ENCODE measurements around the gene DGCR2.
"Not testable (repeated sequence)": the region's sequence is repeated elsewhere in the genome, so short reads cannot be mapped to it uniquely, and the experiment has no call there.

DGCR2 gene

DNA sequence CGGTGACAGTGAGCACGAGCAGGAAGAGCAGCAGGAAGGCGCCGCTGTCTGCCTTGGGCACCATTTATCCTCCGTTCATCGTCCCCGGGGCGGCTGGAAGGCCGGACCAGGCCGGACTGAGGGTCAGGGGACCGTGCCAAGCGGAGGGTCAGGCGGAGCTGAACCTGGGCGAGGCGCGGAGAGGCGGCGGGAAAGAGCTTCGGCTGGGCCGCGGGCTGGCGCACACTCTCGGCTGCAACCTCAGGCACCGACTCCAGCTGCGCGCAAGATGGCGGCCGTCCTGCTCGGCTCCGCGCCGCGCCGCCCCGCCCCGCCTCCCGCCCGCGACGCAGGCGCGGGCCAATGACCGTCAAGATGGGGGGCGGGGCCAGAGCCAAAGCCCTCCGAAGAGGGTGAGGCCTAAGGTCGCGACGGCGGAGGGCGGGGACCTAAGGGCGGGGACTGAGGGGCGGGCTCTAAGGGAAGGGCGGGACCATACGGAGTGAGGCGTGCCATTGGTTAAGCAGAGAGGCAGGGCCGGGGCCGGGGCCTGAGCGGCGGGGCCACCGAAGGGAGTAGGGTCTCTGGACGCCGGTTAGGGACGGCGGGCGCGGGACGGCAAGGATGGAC, at the start of gene DGCR2:
Gene DGCR2, minus strand, starts transcription at position 270 of the 609 bp plus-strand sequence. Its CDS starts 206 bp downstream, at position 64.
- peak; percentile 95 to 97 for DNase-seq (ENCODE audit: low read depth in 2 of 2)

DNA sequence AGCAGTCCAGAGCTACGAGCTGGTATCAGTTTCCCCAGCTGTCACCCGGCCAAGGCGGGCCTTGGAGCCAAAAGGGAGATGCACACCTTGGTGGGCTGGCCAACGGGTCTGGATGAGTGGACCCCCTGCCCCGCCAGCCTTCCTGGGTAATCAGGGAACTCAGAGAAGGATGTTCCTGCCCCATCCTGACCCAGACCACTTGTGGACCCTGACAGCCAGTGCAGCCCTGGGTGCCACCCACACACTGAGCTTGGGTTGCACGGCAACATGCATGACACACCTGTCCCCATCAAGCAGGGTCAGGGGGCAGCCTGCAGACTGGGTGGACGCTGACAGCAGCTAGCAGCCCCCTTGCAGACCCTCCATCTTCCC, 47.7 kb upstream of the DGCR2 start:
- no peak for DNase-seq (ENCODE audit: low read depth in 2 of 2)

- no peak for DNase-seq (ENCODE audit: low read depth in 2 of 2)
These were observed 47.1 kb upstream of the DGCR2 start for GRCh38 chr22:19169002-19169946.

DNA sequence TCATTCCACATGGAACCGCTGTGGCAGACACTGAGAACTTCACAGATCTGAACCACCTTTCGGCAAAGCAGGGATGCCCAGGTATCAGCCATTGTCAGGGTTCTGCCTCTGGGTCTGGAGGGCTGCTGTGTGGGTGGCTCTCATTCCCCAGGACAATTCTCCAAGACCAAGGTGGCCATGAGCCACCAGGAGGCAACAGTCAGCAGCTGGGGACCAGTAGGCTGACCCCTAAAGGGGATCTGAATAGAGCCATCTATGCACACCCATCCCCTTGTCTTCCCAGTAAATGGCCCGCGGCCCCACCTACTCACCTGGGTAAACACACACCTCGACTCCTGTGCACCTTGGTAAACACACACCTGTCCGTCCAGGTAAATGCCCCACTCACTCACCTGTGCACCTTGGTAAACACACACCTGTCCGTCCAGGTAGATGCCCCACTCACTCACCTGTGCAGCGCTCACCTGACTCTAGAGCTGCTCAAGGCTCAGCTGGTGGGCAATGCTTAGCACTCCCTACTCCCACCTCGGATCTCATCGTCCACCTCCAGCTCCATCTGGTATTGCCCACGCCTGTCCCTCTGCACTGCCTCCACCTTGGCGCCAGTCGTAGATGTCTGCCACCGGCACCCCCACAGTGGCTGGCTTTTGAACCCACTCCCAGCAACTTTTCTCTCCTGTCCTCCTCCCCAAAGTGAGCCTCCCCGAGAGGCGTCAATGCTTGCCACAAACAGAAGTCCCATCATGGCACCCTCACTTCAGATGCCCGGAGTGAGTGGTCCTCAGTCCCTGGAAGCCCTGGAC, 46.1 kb upstream of the DGCR2 start:
- DNase-seq (ENCODE audit: low read depth in 2 of 2): no peak

- DNase-seq (ENCODE audit: low read depth in 2 of 2): no peak
These were observed 45.1 kb upstream of the DGCR2 start for GRCh38 chr22:19167106-19167869.

- no peak for DNase-seq (ENCODE audit: low read depth in 2 of 2)
These were observed 44.2 kb upstream of the DGCR2 start for GRCh38 chr22:19166421-19166820.

GRCh38 chr22:19164425-19164824, 42.2 kb upstream of the DGCR2 start:
- DNase-seq (ENCODE audit: low read depth in 2 of 2): no peak

DNA sequence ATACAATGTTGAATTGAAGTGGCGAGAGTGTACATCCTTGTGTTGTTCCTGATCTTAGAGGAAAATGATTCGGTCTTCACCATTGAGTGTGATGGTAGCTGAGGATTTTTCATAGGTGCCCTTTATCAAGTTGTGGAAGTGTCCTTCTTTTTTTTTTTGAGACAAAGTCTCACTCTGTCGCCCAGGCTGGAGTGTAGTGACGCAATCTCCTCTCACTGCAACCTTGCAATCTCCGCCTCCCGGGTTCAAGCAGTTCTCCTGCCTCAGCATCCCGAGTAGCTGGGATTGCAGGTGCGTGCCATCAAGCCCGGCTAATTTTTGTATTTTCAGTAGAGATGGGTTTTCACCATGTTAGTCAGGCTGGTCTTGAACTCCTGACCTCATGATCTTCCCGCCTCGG, 36.4 kb upstream of the DGCR2 start:
- DNase-seq (ENCODE audit: low read depth in 2 of 2): not testable (repeated sequence)

GRCh38 chr22:19156109-19156508, 33.9 kb upstream of the DGCR2 start:
- DNase-seq (ENCODE audit: low read depth in 2 of 2): not testable (repeated sequence)

DNA sequence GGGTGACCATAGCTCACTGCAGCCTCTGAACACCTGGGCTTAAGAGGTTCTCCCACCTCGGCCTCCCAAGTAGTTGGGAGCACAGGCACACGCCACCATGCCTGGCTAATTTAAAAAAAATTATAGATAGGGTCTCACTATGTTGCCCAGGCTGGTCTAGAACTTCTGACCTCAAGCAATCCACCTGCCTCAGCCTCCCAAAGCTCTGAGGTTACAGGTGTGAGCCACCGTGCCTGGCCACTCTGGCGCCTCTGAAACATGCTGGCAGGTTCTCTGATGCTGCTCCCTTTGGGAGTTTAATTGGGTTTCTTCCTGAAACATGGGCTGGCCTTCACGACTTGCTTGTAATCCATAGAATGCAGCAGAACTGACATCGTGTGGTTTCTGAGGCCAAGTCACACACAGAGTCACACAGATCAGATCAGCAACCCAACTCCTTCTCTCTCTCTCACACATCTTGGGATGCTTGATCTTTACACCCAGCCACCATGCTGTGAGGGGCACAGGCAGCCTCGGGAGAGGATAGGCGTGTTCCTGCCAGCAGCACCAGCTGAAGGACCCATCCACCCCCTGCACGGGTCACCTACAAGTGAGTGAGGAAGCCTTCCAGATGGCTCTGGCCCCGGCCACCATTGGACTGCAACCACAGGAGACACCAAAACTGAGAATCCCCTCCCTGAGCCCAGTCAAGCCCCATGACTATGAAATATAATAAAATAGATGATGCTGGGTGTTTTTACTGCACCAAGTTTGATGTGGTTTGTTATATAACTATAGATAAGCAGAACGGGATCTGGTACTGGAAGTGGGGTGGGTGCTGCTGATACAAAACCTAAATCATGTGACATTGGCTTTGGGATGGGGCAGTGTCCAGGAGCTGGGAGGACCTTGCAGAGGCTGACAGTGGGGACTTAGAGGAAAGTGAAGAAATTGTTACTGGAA, 31.0 kb upstream of the DGCR2 start:
- DNase-seq (ENCODE audit: low read depth in 2 of 2): no peak

GRCh38 chr22:19151329-19152191, 29.3 kb upstream of the DGCR2 start:
- DNase-seq (ENCODE audit: low read depth in 2 of 2): no peak

DNA sequence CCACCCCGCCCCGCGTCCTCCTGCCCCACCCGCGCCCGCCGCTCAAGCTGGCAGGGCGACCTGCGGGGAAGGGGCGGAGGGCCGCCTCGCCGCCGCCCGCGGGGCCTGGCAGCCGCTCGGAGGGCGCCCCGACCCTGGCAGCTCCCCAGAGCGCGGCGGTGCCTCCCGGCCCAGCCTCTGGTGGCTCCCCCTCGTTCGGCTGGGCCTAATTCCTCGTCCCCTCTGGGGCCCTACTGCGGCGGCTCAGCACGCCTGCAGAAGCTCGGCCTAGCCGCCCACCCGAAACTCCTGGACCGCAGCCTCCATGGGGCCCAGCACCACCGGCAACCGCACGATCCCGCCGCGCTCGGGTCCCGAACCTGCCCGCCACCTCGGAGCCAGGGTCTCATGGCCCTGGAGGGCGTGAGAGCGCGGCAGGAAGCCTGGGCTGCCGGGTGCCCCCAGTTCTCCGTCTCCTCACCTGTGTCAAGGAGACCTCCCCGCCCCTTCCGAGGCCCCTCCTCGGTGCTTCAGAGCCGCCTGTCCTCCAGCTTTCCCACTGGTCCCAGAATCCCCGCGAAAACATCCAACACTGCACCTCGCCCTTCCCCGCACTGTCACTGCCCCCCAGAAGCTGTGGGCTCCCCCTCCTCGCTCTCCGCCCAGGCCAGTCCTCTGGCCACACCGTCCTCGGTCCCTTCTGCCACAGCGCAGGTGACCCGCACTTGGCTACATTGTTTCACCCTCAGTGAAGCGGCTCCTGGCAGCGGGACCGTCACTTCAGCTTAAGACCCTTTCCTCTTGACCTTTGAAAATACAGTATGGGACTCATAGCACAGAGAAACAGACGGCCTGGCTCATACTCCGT, 28.5 kb upstream of the DGCR2 start:
- no peak for DNase-seq (ENCODE audit: low read depth in 2 of 2)

DNA sequence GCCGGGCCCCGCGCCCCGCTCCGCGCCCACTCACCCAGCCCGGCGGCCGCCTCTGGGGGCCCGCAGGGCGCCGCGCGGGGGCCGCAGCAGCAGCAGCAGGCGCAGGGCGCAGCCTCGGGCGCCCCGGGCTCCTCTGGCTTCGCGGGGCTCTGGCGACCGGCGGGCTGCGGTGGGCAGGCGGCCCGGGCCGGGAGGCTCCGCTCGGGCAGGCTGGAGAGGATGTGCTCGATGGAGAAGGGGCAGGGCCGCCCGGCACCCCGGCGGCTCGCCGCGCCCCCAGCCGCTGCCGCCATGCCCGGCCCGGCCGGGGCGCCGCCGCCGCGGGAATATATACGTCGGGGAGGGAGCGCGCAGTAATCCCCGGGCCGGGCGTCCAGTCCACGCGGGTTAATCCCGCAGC, 27.8 kb upstream of the DGCR2 start, which contains the start of gene GSC2:
Gene GSC2, minus strand, starts transcription at position 302 of the 400 bp plus-strand sequence. Its CDS starts 9 bp downstream, at position 293.
- no peak for DNase-seq (ENCODE audit: low read depth in 2 of 2)

- no peak for DNase-seq (ENCODE audit: low read depth in 2 of 2)
These were observed 27.1 kb upstream of the DGCR2 start for GRCh38 chr22:19149047-19149883.

- DNase-seq (ENCODE audit: low read depth in 2 of 2): no peak
These were observed 26.3 kb upstream of the DGCR2 start for GRCh38 chr22:19148417-19149046.

GRCh38 chr22:19147195-19147780, 25.1 kb upstream of the DGCR2 start:
- DNase-seq (ENCODE audit: low read depth in 2 of 2): no peak

All from stimulated activated CD4-positive, alpha-beta T cell treated with anti-CD3 and anti-CD28 coated beads, Interleukin-15, amount 100 ng/mL, for 48 hours (primary cell).